Prostate gland (tissue), 2 donors: ENCODE results near the gene TMEM33.

Experiments used
- CTCF ChIP-seq, 4 experiments: fragments of 200-600 bp in 2 of 4; fragments of 450-650 bp in 2 of 4; sonication (generic) in 2 of 4; IDR thresholded peaks; 1 replicate in 3 of 4; 2 replicates in 1 of 4; pipeline ENCODE4 v1.5.1; 2016 to 2019; ENCODE audit warnings: antibody characterized with exemption in 4 of 4, mild to moderate bottlenecking in 2 of 4, moderate library complexity in 2 of 4
- POLR2AphosphoS5 ChIP-seq: sonication (generic); formaldehyde crosslinking; IDR thresholded peaks from one replicate; pipeline ENCODE4 v1.6.1; 2017; ENCODE audit warnings: antibody characterized with exemption

GRCh38 chr4:41991916-41992767, 56.9 kb downstream of the TMEM33 start:
- no peak for TF ChIP-seq CTCF (IDR thresholded peaks at IDR 0.05)
- no peak for TF ChIP-seq POLR2AphosphoS5
